HEK293 (cell line): ENCODE measurements around the gene WDR47.

ENCODE experiments used
- CTCF ChIA-PET: fragments of 350-600 bp; formaldehyde crosslinking; extraction: SDS; loops from one replicate; lab custom pipeline; 2021; ENCODE audit warnings: antibody characterized with exemption; lab: Yijun Ruan, JAX
- POLR2A ChIA-PET: fragments of 300-600 bp; formaldehyde crosslinking; extraction: SDS; loops from one replicate; lab custom pipeline; 2020; ENCODE audit warnings: antibody characterized with exemption, inconsistent platforms; lab: Yijun Ruan, JAX
- H3K27ac ChIP-seq: fragments of 200-500 bp; sonication (Bioruptor generic); 2 replicates; pipeline ENCODE4 v1.5.1; 2014; ENCODE audit warnings: low read depth, low read length, control low read depth, inconsistent platforms; ENCODE audit errors: extremely low read depth
- H3K36me3 ChIP-seq, 2 experiments: fragments of 200-500 bp in 1 of 2; sonication (Bioruptor generic) in 1 of 2; 1 replicate in 1 of 2; 2 replicates in 1 of 2; pipeline ENCODE4 v1.5.1; 2014 to 2017; ENCODE audit warnings: inconsistent platforms in 2 of 2, low read length in 2 of 2; ENCODE audit not compliant: control insufficient read depth in 2 of 2, insufficient read depth in 1 of 2
- H3K4me1 ChIP-seq: fragments of 200-500 bp; sonication (Bioruptor generic); 2 replicates; pipeline ENCODE4 v1.5.1; 2014; ENCODE audit warnings: mild to moderate bottlenecking, low read length, inconsistent platforms; ENCODE audit not compliant: control insufficient read depth, insufficient read depth
- H3K4me3 ChIP-seq: 2 replicates; pipeline ENCODE4 v1.5.1; 2011; ENCODE audit warnings: low read depth, mild to moderate bottlenecking, control low read depth, low read length, moderate library complexity
- H3K9me3 ChIP-seq: fragments of 200-500 bp; sonication (Bioruptor generic); 2 replicates; pipeline ENCODE4 v1.5.1; 2014; ENCODE audit warnings: low read depth, low read length, inconsistent platforms; ENCODE audit not compliant: control insufficient read depth, insufficient read depth
- IKZF3 ChIP-seq: fragments of 450-650 bp; IDR thresholded peaks from 2 replicates; pipeline ENCODE4 v1.5.0; 2018; ENCODE audit warnings: missing biosample characterization, mild to moderate bottlenecking, missing genetic modification characterization, moderate library complexity
- WT1 ChIP-seq: fragments of 450-650 bp; formaldehyde crosslinking; IDR thresholded peaks from 2 replicates; pipeline ENCODE4 v1.5.1; 2016; ENCODE audit warnings: missing biosample characterization, missing genetic modification characterization

WDR47 gene

GRCh38 chr1:108925920-108926319 lies 116.0 kb downstream of the WDR47 start:
- peaks cover 38 to 96% of the 10 kb centered on the region in 2 experiments for H3K36me3 ChIP-seq
- ChIA-PET POLR2A (no interaction called here), CTCF (no interaction called here)
- H3K9me3 ChIP-seq: no peaks in the 10 kb centered on the region
- no peak overlapping the region for H3K4me3 ChIP-seq
- no peaks in the 10 kb centered on the region for H3K4me1 ChIP-seq
- H3K27ac ChIP-seq: no peak overlapping the region
- TF ChIP-seq WT1 (no peak), IKZF3 (no peak)
